Measurements from ENCODE around the gene GMIP. TPM values are rescaled to one million over a fixed set of nuclear protein-coding genes. Genes with fewer than 3 reads are reported as not detected.

The GMIP gene
- total RNA-seq, 2 experiments from 2014 or later, result 89.6 to 97.0 TPM

- Mint-ChIP-seq H3K4me3 (no peak overlapping the region), H3K36me3 (ENCODE audit: low read depth) (peaks cover 46% of the 10 kb centered on the region), H3K4me1 (ENCODE audit: low read depth) (peaks cover 53% of the 10 kb centered on the region), H3K27ac (peak overlapping the region; percentile 81), H3K27me3 (no peaks in the 10 kb centered on the region), H3K9me3 (no peaks in the 10 kb centered on the region)
- no peaks in the 10 kb centered on the region for H3K9me3 ChIP-seq (ENCODE audit: control insufficient read depth in 1 of 2, insufficient read depth in 1 of 2, low read length in 2 of 2)
- peak in 1 of 14 experiments; percentile 26 for DNase-seq
- H3K4me3 ChIP-seq (ENCODE audit: low read length), result no peak overlapping the region
- ChIA-PET CTCF (no interaction called here), POLR2A (no interaction called here)
- peaks cover 35% of the 10 kb centered on the region for H3K36me3 ChIP-seq (ENCODE audit: insufficient read depth, low read length)
- H3K27ac ChIP-seq (ENCODE audit: low read depth in 1 of 2, low read length in 2 of 2), result no peak overlapping the region
- intact Hi-C loops (cut with DNase I, micrococcal nuclease), result loop anchor here in 1 of 2 experiments (5.0 kb wide), 1 partner anchor 33 kb away; no protein-coding TSS in a partner anchor
- H3K4me1 ChIP-seq (ENCODE audit: insufficient read depth, low read length), result peaks cover 95% of the 10 kb centered on the region
- TF ChIP-seq CTCF (IDR thresholded peaks at IDR 0.05), result no peak
- H3K27me3 ChIP-seq (ENCODE audit: control insufficient read depth in 1 of 2, insufficient read depth in 2 of 2, low read length in 2 of 2), result no peaks in the 10 kb centered on the region
- no peak for ATAC-seq (ENCODE audit: poor library complexity)
These were observed 48.2 kb downstream of the GMIP start for GRCh38 chr19:19595171-19595701.

- no peak for ATAC-seq (ENCODE audit: poor library complexity)
- intact Hi-C loops (cut with DNase I, micrococcal nuclease), result loop anchor here in 1 of 2 experiments (5.0 kb wide), 1 partner anchor 57 kb away; the partner anchor contains the start of gene CILP2
- H3K27me3 Mint-ChIP-seq, result no peaks in the 10 kb centered on the region
- DNase-seq, result peak in 1 of 14 experiments; percentile 26
- peaks cover 60% of the 10 kb centered on the region for H3K4me1 Mint-ChIP-seq (ENCODE audit: low read depth)
- CTCF ChIA-PET, result interaction anchor here (0.8 kb wide), 1 partner anchor 12 kb away, joined by 4 read pairs; no protein-coding TSS in a partner anchor
- peaks cover 35% of the 10 kb centered on the region for H3K36me3 ChIP-seq (ENCODE audit: insufficient read depth, low read length)
- H3K9me3 Mint-ChIP-seq, result no peaks in the 10 kb centered on the region
- no peak overlapping the region for H3K4me3 Mint-ChIP-seq
- H3K27ac ChIP-seq (ENCODE audit: low read depth in 1 of 2, low read length in 2 of 2), result no peak overlapping the region
- H3K4me3 ChIP-seq (ENCODE audit: low read length), result no peak overlapping the region
- H3K36me3 Mint-ChIP-seq (ENCODE audit: low read depth), result peaks cover 53% of the 10 kb centered on the region
- H3K27ac Mint-ChIP-seq, result peak overlapping the region; percentile 81
- peaks cover 95% of the 10 kb centered on the region for H3K4me1 ChIP-seq (ENCODE audit: insufficient read depth, low read length)
- no peaks in the 10 kb centered on the region for H3K27me3 ChIP-seq (ENCODE audit: control insufficient read depth in 1 of 2, insufficient read depth in 2 of 2, low read length in 2 of 2)
- H3K9me3 ChIP-seq (ENCODE audit: control insufficient read depth in 1 of 2, insufficient read depth in 1 of 2, low read length in 2 of 2), result no peaks in the 10 kb centered on the region
- TF ChIP-seq CTCF (IDR thresholded peaks at IDR 0.05), result no peak
- POLR2A ChIA-PET, result interaction anchor here (0.6 to 0.7 kb wide), 2 partner anchors 227 to 277 kb away, joined by 3 to 4 read pairs; partner anchors contain the start of gene ZNF506
These were observed 49.1 kb downstream of the GMIP start for GRCh38 chr19:19594381-19594780.

DNA sequence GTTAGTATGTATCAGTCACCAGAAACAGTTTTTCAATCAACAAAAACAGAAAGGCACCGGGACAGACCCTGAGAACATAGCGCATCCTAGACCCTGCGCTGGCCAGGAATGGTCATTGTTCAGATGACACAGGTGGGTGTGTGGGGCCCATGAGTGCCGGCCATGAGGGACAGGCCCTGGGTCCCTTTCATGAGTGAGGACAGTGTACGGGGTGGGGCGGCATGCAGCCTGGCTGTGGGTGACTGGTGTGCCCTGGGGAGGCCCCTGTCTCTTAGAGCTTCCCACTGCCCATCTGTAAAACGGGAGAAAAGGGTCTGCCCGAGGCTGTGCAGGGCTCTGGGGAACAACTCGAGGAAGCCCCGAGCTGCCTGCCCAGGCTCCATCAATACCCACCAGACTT lies 50.8 kb downstream of the GMIP start:
- Mint-ChIP-seq H3K27ac (no peak overlapping the region), H3K9me3 (no peaks in the 10 kb centered on the region), H3K36me3 (ENCODE audit: low read depth) (peaks cover 44% of the 10 kb centered on the region), H3K4me3 (no peak overlapping the region), H3K27me3 (no peaks in the 10 kb centered on the region), H3K4me1 (ENCODE audit: low read depth) (peaks cover 57% of the 10 kb centered on the region)
- intact Hi-C loops (cut with DNase I, micrococcal nuclease), result loop anchor here in 1 of 2 experiments (5.0 kb wide), 1 partner anchor 55 kb away; the partner anchor contains the start of gene CILP2
- H3K4me1 ChIP-seq (ENCODE audit: insufficient read depth, low read length), result peaks cover 92% of the 10 kb centered on the region
- H3K9me3 ChIP-seq (ENCODE audit: control insufficient read depth in 1 of 2, insufficient read depth in 1 of 2, low read length in 2 of 2), result no peaks in the 10 kb centered on the region
- H3K27ac ChIP-seq (ENCODE audit: low read depth in 1 of 2, low read length in 2 of 2), result no peak overlapping the region
- ChIA-PET POLR2A (no interaction called here), CTCF (no interaction called here)
- H3K36me3 ChIP-seq (ENCODE audit: insufficient read depth, low read length), result peaks cover 35% of the 10 kb centered on the region
- ATAC-seq (ENCODE audit: poor library complexity) (no peak), DNase-seq (no peak)
- H3K4me3 ChIP-seq (ENCODE audit: low read length), result no peak overlapping the region
- no peaks in the 10 kb centered on the region for H3K27me3 ChIP-seq (ENCODE audit: control insufficient read depth in 1 of 2, insufficient read depth in 2 of 2, low read length in 2 of 2)
- no peak for TF ChIP-seq CTCF (IDR thresholded peaks at IDR 0.05)
